ENCODE measurements around the gene TEAD4.

Gene TEAD4

GRCh38 chr12:3083241-3083920, 124.2 kb downstream of the TEAD4 start:
- no peak for DNase-seq (ENCODE audit: low spot score)

- no peak for DNase-seq (ENCODE audit: low spot score)
Measured at GRCh38 chr12:3083921-3084347, 124.7 kb downstream of the TEAD4 start.

- no peak for DNase-seq (ENCODE audit: low spot score)
Measured at GRCh38 chr12:3084742-3085141, 125.5 kb downstream of the TEAD4 start.

- no peak for DNase-seq (ENCODE audit: low spot score)
Measured at GRCh38 chr12:3085341-3086139, 126.3 kb downstream of the TEAD4 start.

- DNase-seq (ENCODE audit: low spot score): no peak
Measured at GRCh38 chr12:3086211-3086610, 127.0 kb downstream of the TEAD4 start.

DNA sequence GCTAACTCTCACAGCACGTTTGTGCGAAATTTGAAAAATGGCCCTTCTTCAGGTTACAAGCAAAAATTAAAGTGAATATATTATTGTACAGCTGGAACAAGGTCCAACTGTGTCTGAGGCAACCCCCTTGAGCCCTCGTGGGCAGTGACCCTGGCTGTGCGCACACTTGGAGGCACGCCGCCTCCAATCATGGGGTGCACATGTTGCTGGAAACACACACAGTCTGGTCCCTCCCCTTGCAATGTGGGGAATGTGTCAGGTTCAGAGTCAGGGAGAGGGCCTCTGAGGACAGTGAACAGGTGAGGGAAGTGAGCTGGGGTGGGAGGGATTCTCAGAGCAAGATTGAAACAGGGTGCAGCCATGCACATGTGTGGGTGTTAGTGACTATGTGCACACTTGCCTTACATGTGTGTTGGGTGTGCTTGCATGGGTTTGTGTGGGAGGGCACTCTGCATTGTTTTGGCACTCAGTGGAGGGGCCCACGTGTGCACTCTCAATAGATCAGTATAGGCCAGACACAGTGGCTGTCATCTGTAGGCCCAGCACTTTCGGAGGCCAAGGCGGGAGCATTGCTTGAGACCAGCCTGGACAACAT, 127.6 kb downstream of the TEAD4 start:
- DNase-seq (ENCODE audit: low spot score): no peak

GRCh38 chr12:3087758-3088650, 128.8 kb downstream of the TEAD4 start:
- no peak for DNase-seq (ENCODE audit: low spot score)

GRCh38 chr12:3089588-3089987, 130.4 kb downstream of the TEAD4 start:
- no peak for DNase-seq (ENCODE audit: low spot score)

Data from hepatic stellate cell (primary cell).